ENCODE measurements around the gene AP5B1. TPM values are rescaled to one million over a fixed set of nuclear protein-coding genes. Genes with fewer than 3 reads are reported as not detected.
"Not testable (repeated sequence)": the region's sequence is repeated elsewhere in the genome, so short reads cannot be mapped to it uniquely, and the experiment has no call there.

Gene AP5B1
- total RNA-seq, 4 donors from 2014 or later, result 16.4 to 38.5 (median 23.3) TPM

- no peak overlapping the region for H3K4me3 ChIP-seq
- intact Hi-C loops (cut with DNase I), result no loop called here
- peak overlapping the region in 1 of 4 donors; percentile 29 for H3K27ac ChIP-seq
- DNase-seq, result no peak
- H3K36me3 ChIP-seq, result no peaks in the 10 kb centered on the region
- H3K27me3 ChIP-seq, result no peaks in the 10 kb centered on the region
- H3K9me3 ChIP-seq, result no peaks in the 10 kb centered on the region
- 49 to 52% methylated on average over 10 of the region's 10 CpGs for WGBS, 2 donors
- peaks cover 0 to 9% (median 4%) of the 10 kb centered on the region in 3 donors for H3K4me1 ChIP-seq
- TF ChIP-seq POLR2A (IDR thresholded peaks at IDR 0.05) (no peak), CTCF (IDR thresholded peaks at IDR 0.05) (no peak)
Observed at GRCh38 chr11:65767406-65767805, 13.4 kb downstream of the AP5B1 start.

- no peak for TF ChIP-seq CTCF (IDR thresholded peaks at IDR 0.05)
- TF ChIP-seq POLR2A (IDR thresholded peaks at IDR 0.05), result no peak
- Histone ChIP-seq H3K27ac (no peak overlapping the region), H3K4me1 (peaks cover 0 to 9% (median 4%) of the 10 kb centered on the region in 3 donors), H3K4me3 (no peak overlapping the region), H3K27me3 (no peaks in the 10 kb centered on the region), H3K36me3 (no peaks in the 10 kb centered on the region), H3K9me3 (no peaks in the 10 kb centered on the region)
- intact Hi-C loops (cut with DNase I), result no loop called here
- no peak for DNase-seq
- 39 to 47% methylated on average over 7 of the region's 7 CpGs for WGBS, 2 donors
Observed at GRCh38 chr11:65766535-65766934, 14.2 kb downstream of the AP5B1 start.

GRCh38 chr11:65764434-65764833 lies 16.3 kb downstream of the AP5B1 start:
- H3K36me3 ChIP-seq, result no peaks in the 10 kb centered on the region

GRCh38 chr11:65762816-65763215 lies 18.0 kb downstream of the AP5B1 start:
- intact Hi-C loops (cut with DNase I); H3K4me3 ChIP-seq; DNase-seq; H3K27ac ChIP-seq; H3K36me3 ChIP-seq; H3K4me1 ChIP-seq; H3K9me3 ChIP-seq; H3K27me3 ChIP-seq: not testable (repeated sequence)
- WGBS, 2 donors, result no CpG with 5 or more reads among the region's 29 CpGs

More at GRCh38 chr11:65764434-65764833, 16.3 kb downstream of the AP5B1 start:
- no peak overlapping the region for H3K4me3 ChIP-seq
- TF ChIP-seq POLR2A (IDR thresholded peaks at IDR 0.05), result no peak
- TF ChIP-seq CTCF (IDR thresholded peaks at IDR 0.05), result no peak
- no peak for DNase-seq
- no peaks in the 10 kb centered on the region for H3K9me3 ChIP-seq
- 72 to 87% methylated on average over 5 of the region's 5 CpGs for WGBS, 2 donors
- peaks cover 0 to 2% (median 0%) of the 10 kb centered on the region in 3 donors for H3K4me1 ChIP-seq
- intact Hi-C loops (cut with DNase I), result no loop called here
- no peak overlapping the region for H3K27ac ChIP-seq
- peaks cover 0 to 6% (median 0%) of the 10 kb centered on the region in 4 donors for H3K27me3 ChIP-seq

GRCh38 chr11:65762169-65762568 lies 18.6 kb downstream of the AP5B1 start:
- intact Hi-C loops (cut with DNase I), result not testable (repeated sequence)
- 68 to 76% methylated on average over 3 to 4 of the region's 5 CpGs for WGBS, 2 donors

GRCh38 chr11:65745049-65745448 lies 35.7 kb downstream of the AP5B1 start:
- TF ChIP-seq CTCF (IDR thresholded peaks at IDR 0.05) (no peak), POLR2A (IDR thresholded peaks at IDR 0.05) (no peak)
- Histone ChIP-seq H3K9me3 (no peaks in the 10 kb centered on the region), H3K36me3 (no peaks in the 10 kb centered on the region), H3K27ac (no peak overlapping the region), H3K27me3 (peaks cover 0 to 37% (median 0%) of the 10 kb centered on the region in 4 donors), H3K4me1 (peaks cover 0 to 4% (median 0%) of the 10 kb centered on the region in 3 donors), H3K4me3 (no peak overlapping the region)
- intact Hi-C loops (cut with DNase I), result no loop called here
- whole genome bisulfite sequencing, 2 donors, result 75 to 100% methylated on average over 4 to 6 of the region's 17 CpGs
- DNase-seq, result no peak

More at GRCh38 chr11:65762169-65762568, 18.6 kb downstream of the AP5B1 start:
- H3K4me3 ChIP-seq, H3K27ac ChIP-seq, DNase-seq, H3K9me3 ChIP-seq, H3K4me1 ChIP-seq, H3K27me3 ChIP-seq, H3K36me3 ChIP-seq: not testable (repeated sequence)

Data from esophagus squamous epithelium (tissue), 5 donors.